BJ (cell line): ENCODE measurements around the gene LRRK2. TPM values are rescaled to one million over a fixed set of nuclear protein-coding genes. Genes with fewer than 3 reads are reported as not detected.

Experiments
- CTCF ChIA-PET: fragments of 350-600 bp; formaldehyde crosslinking; extraction: SDS; loops from one replicate; lab custom pipeline; 2021; ENCODE audit warnings: antibody characterized with exemption, inconsistent platforms; lab: Yijun Ruan, JAX
- POLR2A ChIA-PET: fragments of 300-600 bp; sonication (Branson Sonifier 250); formaldehyde crosslinking; extraction: SDS; loops from one replicate; lab custom pipeline; 2021; ENCODE audit warnings: antibody characterized with exemption; lab: Charles Lee
- DNase-seq: peaks from one replicate; pipeline ENCODE4 v3.0.0-alpha.2; 2011; ENCODE audit warnings: low read depth
- H3K27me3 ChIP-seq: 2 replicates; pipeline ENCODE4 v1.6.0; 2011; ENCODE audit warnings: low read length; ENCODE audit not compliant: control insufficient read depth, insufficient read depth
- H3K36me3 ChIP-seq: 2 replicates; pipeline ENCODE4 v1.5.1; 2011; ENCODE audit warnings: low read length; ENCODE audit not compliant: control insufficient read depth, insufficient read depth
- H3K4me3 ChIP-seq: 2 replicates; pipeline ENCODE4 v1.5.1; 2011; ENCODE audit warnings: low read depth, mild to moderate bottlenecking, control low read depth, low read length
- polyA minus RNA-seq: library from RNA; depleted of rRNA, polyadenylated mRNA; stranded (reverse); fragments of >200 nt; gene quantifications from 2 replicates; pipeline ENCODE4 v1.2.3, GENCODE V29; 2011; rRNA and poly(A)+ RNA removed
- polyA plus RNA-seq: library from polyadenylated mRNA; depleted of rRNA; stranded (reverse); fragments of >200 nt; gene quantifications from 2 replicates; pipeline ENCODE4 v1.2.3, GENCODE V29; 2011; rRNA removed
- TF ChIP-seq, protein P1 (sequence below): IDR thresholded peaks from 2 replicates; pipeline ENCODE4 v1.5.1; 2011; ENCODE audit warnings: low read depth, mild to moderate bottlenecking, control low read depth, inconsistent platforms, low read length, moderate library complexity; ENCODE audit not compliant: insufficient read depth

The LRRK2 gene
- polyA plus RNA-seq, result 1.5 and 2.9 TPM in 2 replicates
- polyA minus RNA-seq, result 2.0 and 2.9 TPM in 2 replicates

DNA sequence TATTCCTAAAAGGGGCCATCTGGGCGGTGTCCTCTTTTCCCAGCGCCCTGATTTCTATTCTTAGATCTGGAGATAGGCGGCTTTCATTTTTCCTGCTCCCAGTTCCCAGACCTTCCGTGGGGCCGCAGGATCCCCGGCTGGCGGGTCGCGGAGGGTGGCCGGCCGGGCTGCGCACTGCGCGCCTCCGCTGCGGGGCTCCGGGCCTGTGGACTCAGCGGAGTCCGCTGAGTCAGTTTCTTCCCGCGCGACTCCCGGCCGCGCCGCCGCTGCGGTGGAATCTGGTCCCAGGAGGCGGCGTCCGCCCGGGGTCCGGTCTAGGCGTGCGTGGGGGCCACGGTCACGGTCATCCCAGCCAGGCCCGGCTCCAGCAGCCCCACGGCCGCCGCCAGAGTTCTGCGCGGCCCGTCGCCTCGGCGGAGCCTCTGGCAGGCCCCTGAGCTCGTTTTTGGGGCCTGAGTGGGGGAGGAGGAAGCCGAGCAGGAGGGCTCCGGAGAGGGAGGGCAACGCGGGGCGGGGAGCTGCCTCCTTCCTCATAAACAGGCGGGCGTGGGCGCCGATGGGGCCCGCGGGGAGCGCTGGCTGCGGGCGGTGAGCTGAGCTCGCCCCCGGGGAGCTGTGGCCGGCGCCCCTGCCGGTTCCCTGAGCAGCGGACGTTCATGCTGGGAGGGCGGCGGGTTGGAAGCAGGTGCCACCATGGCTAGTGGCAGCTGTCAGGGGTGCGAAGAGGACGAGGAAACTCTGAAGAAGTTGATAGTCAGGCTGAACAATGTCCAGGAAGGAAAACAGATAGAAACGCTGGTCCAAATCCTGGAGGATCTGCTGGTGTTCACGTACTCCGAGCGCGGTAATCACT, at the start of gene LRRK2:
Gene LRRK2, plus strand, starts transcription at position 559 of the 853 bp plus-strand sequence. Its CDS starts 135 bp downstream, at position 694.
- TF ChIP-seq, protein P1, sequence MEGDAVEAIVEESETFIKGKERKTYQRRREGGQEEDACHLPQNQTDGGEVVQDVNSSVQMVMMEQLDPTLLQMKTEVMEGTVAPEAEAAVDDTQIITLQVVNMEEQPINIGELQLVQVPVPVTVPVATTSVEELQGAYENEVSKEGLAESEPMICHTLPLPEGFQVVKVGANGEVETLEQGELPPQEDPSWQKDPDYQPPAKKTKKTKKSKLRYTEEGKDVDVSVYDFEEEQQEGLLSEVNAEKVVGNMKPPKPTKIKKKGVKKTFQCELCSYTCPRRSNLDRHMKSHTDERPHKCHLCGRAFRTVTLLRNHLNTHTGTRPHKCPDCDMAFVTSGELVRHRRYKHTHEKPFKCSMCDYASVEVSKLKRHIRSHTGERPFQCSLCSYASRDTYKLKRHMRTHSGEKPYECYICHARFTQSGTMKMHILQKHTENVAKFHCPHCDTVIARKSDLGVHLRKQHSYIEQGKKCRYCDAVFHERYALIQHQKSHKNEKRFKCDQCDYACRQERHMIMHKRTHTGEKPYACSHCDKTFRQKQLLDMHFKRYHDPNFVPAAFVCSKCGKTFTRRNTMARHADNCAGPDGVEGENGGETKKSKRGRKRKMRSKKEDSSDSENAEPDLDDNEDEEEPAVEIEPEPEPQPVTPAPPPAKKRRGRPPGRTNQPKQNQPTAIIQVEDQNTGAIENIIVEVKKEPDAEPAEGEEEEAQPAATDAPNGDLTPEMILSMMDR, result peak; percentile 28; the same call in 1 of the 2 replicates
- DNase-seq, result peak; percentile 22
- peak within 1 kb of the TSS; percentile 58 for H3K4me3 ChIP-seq
- no peaks in the 10 kb centered on the region for H3K36me3 ChIP-seq
- ChIA-PET POLR2A (no interaction called here), CTCF (interaction anchor here (0.6 to 1.4 kb wide), 2 partner anchors 47 to 1282 kb away, joined by 3 to 5 read pairs; no protein-coding TSS in a partner anchor)
- no peaks in the 10 kb centered on the region for H3K27me3 ChIP-seq

GRCh38 chr12:40175045-40175444, 49.8 kb upstream of the LRRK2 start:
- CTCF ChIA-PET, result no interaction called here

DNA sequence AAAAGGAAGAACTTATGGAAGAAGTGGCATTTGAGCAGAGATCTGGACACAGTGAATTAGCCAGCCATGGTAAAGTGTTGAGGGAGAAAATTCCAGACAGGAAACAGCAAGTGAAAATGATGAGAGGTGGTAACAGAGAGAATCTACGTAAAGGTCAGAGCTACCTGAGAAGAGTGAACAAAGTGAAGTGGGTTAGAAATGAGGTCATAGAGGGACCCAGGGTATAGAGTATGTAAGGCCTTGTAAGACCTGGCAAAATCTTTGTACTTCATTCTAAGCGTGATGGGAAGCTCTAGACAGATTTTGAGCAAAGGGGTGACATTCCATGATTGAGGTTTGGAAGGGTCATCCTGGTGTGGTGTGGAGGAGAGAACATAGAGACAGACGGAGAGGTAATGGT, 49.3 kb upstream of the LRRK2 start:
- CTCF ChIA-PET, result no interaction called here
- POLR2A ChIA-PET, result no interaction called here

More at GRCh38 chr12:40175045-40175444, 49.8 kb upstream of the LRRK2 start:
- POLR2A ChIA-PET, result no interaction called here
- no peaks in the 10 kb centered on the region for H3K27me3 ChIP-seq
- no peak for DNase-seq
- no peak overlapping the region for H3K4me3 ChIP-seq
- H3K36me3 ChIP-seq, result no peaks in the 10 kb centered on the region
- TF ChIP-seq, protein P1, result no peak

GRCh38 chr12:40178701-40179100, 46.1 kb upstream of the LRRK2 start:
- Histone ChIP-seq H3K27me3 (no peaks in the 10 kb centered on the region), H3K36me3 (no peaks in the 10 kb centered on the region), H3K4me3 (no peak overlapping the region)
- POLR2A ChIA-PET, result no interaction called here
- TF ChIP-seq, protein P1, result no peak
- no peak for DNase-seq
- CTCF ChIA-PET, result no interaction called here

More for the DNA sequence above, 49.3 kb upstream of the LRRK2 start:
- Histone ChIP-seq H3K4me3 (no peak overlapping the region), H3K36me3 (no peaks in the 10 kb centered on the region), H3K27me3 (no peaks in the 10 kb centered on the region)
- TF ChIP-seq, protein P1, result no peak
- no peak for DNase-seq

DNA sequence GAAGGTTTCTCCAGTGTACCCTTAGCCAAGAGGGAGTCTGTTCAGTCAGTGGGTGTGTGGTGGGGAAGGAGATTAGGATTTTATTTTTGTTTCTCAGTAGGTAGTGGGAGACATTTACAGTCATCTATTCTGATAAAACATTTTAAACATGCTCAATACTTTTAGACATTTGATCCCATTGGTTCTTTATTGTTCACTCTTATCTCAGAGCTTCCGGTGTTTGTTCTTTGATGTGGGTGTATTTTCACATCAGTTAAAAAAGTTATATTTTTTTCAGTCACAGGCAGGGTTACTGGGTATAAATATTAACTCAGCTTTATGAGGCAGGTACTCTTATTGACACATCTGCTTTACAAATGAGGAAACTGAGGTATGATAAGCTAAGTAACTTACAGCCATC, 43.3 kb upstream of the LRRK2 start:
- ChIA-PET CTCF (interaction anchor here (1.1 kb wide), 1 partner anchor 136 kb away, joined by 4 read pairs; no protein-coding TSS in a partner anchor), POLR2A (no interaction called here)
- DNase-seq, result no peak
- Histone ChIP-seq H3K27me3 (no peaks in the 10 kb centered on the region), H3K36me3 (no peaks in the 10 kb centered on the region), H3K4me3 (no peak overlapping the region)
- TF ChIP-seq, protein P1, result no peak
